Sigmoid colon (tissue), 7 donors: ENCODE measurements around the gene NRDE2. TPM values are rescaled to one million over a fixed set of nuclear protein-coding genes. Genes with fewer than 3 reads are reported as not detected.

Source experiments
- DNase-seq: peaks from one replicate; pipeline ENCODE4 v3.0.0-alpha.2; 2019
- H3K27ac ChIP-seq, 4 donors: fragments of 200-600 bp; sonication (generic); one replicate each; pipeline ENCODE4 v1.5.1; 2016 to 2019; ENCODE audit warnings: mild to moderate bottlenecking in 1 of 4
- H3K27me3 ChIP-seq, 3 donors: fragments of 200-600 bp; sonication (generic); one replicate each; pipeline ENCODE4 v1.5.1; 2019; ENCODE audit warnings: mild to moderate bottlenecking in 1 of 3
- H3K36me3 ChIP-seq, 4 donors: fragments of 200-600 bp; sonication (generic); one replicate each; pipeline ENCODE4 v1.5.1; 2016 to 2019
- H3K4me1 ChIP-seq, 4 donors: fragments of 200-600 bp; sonication (generic); one replicate each; pipeline ENCODE4 v1.5.1; 2017 to 2019
- H3K4me3 ChIP-seq, 4 donors: fragments of 200-600 bp; sonication (generic); one replicate each; pipeline ENCODE4 v1.5.1; 2017 to 2019; ENCODE audit warnings: mild to moderate bottlenecking in 2 of 4, moderate library complexity in 1 of 4
- H3K9me3 ChIP-seq, 4 donors: fragments of 200-600 bp in 3 of 4; sonication (generic) in 3 of 4; one replicate each; pipeline versions ENCODE4 v1.5.1 to v1.6.1; 2013 to 2019
- EP300 ChIP-seq, 4 donors: sonication (generic); formaldehyde crosslinking; IDR thresholded peaks; one replicate each; pipeline ENCODE4 v1.6.1; 2017; ENCODE audit warnings: antibody characterized with exemption in 4 of 4
- POLR2A ChIP-seq, 2 donors: fragments of 450-650 bp; IDR thresholded peaks; one replicate each; pipeline ENCODE4 v1.6.1; 2016; ENCODE audit warnings: antibody characterized with exemption in 2 of 2, mild to moderate bottlenecking in 2 of 2, moderate library complexity in 2 of 2
- POLR2AphosphoS5 ChIP-seq, 4 donors: sonication (generic); formaldehyde crosslinking; IDR thresholded peaks; one replicate each; pipeline ENCODE4 v1.6.1; 2017; ENCODE audit warnings: antibody characterized with exemption in 4 of 4
- WGBS, 2 donors: extraction: QIAGEN DNeasy Blood & Tissue Kit; methylation state at CpG; one replicate each; pipeline ENCODE4 v1.1.7; 2013; 5-methylcytosine and 5-hydroxymethylcytosine counted together
- intact Hi-C: fragments of 100-400 bp; cut with DNase I; formaldehyde crosslinking; loops from one replicate; pipeline ENCODE4 v1.15.1; 2023
- polyA plus RNA-seq, 3 donors: library from polyadenylated mRNA; stranded (reverse); fragments of 200-250 nt; gene quantifications; one replicate each; pipeline ENCODE4 v1.2.3, GENCODE V29; 2013
- total RNA-seq, 4 donors: library from RNA; depleted of rRNA; stranded (reverse); fragments of >200 nt; gene quantifications; one replicate each; pipeline ENCODE4 v1.1.0, GENCODE V29; 2016
- TF ChIP-seq, protein P1 (sequence below), 4 experiments: fragments of 450-650 bp in 3 of 4; fragments of 200-600 bp in 1 of 4; IDR thresholded peaks; one replicate each; pipeline ENCODE4 v1.5.1; 2016 to 2019; ENCODE audit warnings: antibody characterized with exemption in 4 of 4, mild to moderate bottlenecking in 3 of 4, moderate library complexity in 2 of 4
- donor health status: healthy with polysubstance abuse.
- donor health status: Bipolar disorder and iron deficiency.
- donor health status: healthy.

Gene NRDE2
- total and polyA plus RNA-seq, 7 donors = 4.8 to 25.2 (median 12.5) TPM

GRCh38 chr14:90375934-90376333 lies 44.2 kb upstream of the NRDE2 start:
- H3K4me1 ChIP-seq = peaks cover 0 to 9% (median 3%) of the 10 kb centered on the region in 4 donors
- H3K27me3 ChIP-seq = no peaks in the 10 kb centered on the region
- H3K36me3 ChIP-seq = no peaks in the 10 kb centered on the region
- TF ChIP-seq POLR2AphosphoS5 (IDR thresholded peaks at IDR 0.05) (no peak), POLR2A (IDR thresholded peaks at IDR 0.05) (no peak), EP300 (IDR thresholded peaks at IDR 0.05) (no peak)
- TF ChIP-seq, protein P1, sequence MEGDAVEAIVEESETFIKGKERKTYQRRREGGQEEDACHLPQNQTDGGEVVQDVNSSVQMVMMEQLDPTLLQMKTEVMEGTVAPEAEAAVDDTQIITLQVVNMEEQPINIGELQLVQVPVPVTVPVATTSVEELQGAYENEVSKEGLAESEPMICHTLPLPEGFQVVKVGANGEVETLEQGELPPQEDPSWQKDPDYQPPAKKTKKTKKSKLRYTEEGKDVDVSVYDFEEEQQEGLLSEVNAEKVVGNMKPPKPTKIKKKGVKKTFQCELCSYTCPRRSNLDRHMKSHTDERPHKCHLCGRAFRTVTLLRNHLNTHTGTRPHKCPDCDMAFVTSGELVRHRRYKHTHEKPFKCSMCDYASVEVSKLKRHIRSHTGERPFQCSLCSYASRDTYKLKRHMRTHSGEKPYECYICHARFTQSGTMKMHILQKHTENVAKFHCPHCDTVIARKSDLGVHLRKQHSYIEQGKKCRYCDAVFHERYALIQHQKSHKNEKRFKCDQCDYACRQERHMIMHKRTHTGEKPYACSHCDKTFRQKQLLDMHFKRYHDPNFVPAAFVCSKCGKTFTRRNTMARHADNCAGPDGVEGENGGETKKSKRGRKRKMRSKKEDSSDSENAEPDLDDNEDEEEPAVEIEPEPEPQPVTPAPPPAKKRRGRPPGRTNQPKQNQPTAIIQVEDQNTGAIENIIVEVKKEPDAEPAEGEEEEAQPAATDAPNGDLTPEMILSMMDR (IDR thresholded peaks at IDR 0.05) = no peak
- DNase-seq = no peak
- no peaks in the 10 kb centered on the region for H3K9me3 ChIP-seq
- no peak overlapping the region for H3K27ac ChIP-seq
- intact Hi-C loops = no loop called here
- WGBS, 2 donors = 65 to 79% methylated on average over 4 of the region's 4 CpGs
- no peak overlapping the region for H3K4me3 ChIP-seq

- 96 to 98% methylated on average over 4 of the region's 4 CpGs for WGBS, 2 donors
- TF ChIP-seq, protein P1 (IDR thresholded peaks at IDR 0.05) = no peak
- TF ChIP-seq POLR2A (IDR thresholded peaks at IDR 0.05) (no peak), EP300 (IDR thresholded peaks at IDR 0.05) (no peak), POLR2AphosphoS5 (IDR thresholded peaks at IDR 0.05) (no peak)
- no peak for DNase-seq
- intact Hi-C loops = no loop called here
- H3K4me1 ChIP-seq = no peaks in the 10 kb centered on the region
- H3K27ac ChIP-seq = no peak overlapping the region
- no peak overlapping the region for H3K4me3 ChIP-seq
- H3K27me3 ChIP-seq = no peaks in the 10 kb centered on the region
- H3K36me3 ChIP-seq = no peaks in the 10 kb centered on the region
- H3K9me3 ChIP-seq = no peaks in the 10 kb centered on the region
Observed at GRCh38 chr14:90374813-90375212, 43.1 kb upstream of the NRDE2 start.

DNA sequence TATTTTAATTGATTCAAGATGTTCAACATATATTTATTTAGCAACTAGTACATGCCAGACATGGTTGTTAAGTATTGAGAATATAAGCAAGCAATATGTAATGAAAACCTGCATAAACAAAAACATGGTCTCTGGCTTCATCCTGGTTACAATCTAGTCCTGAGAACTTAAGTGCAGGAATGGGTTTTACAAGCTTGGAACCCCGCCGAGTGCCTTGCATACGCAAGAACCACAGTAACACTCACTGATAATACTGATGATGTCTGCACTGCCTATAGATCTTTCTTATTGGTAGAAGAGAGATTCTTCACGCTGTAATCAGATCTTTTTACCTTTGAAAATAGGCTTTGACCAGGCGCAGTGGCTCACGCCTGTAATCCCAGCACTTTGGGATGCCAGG lies 42.1 kb upstream of the NRDE2 start:
- TF ChIP-seq POLR2AphosphoS5 (IDR thresholded peaks at IDR 0.05) (no peak), POLR2A (IDR thresholded peaks at IDR 0.05) (no peak), EP300 (IDR thresholded peaks at IDR 0.05) (no peak)
- TF ChIP-seq, protein P1 (IDR thresholded peaks at IDR 0.05) = no peak
- intact Hi-C loops = no loop called here
- no peaks in the 10 kb centered on the region for H3K36me3 ChIP-seq
- no peak for DNase-seq
- H3K4me1 ChIP-seq = no peaks in the 10 kb centered on the region
- no peak overlapping the region for H3K27ac ChIP-seq
- H3K4me3 ChIP-seq = no peak overlapping the region
- WGBS, 2 donors = 69 to 92% methylated on average over 6 of the region's 6 CpGs
- H3K27me3 ChIP-seq = no peaks in the 10 kb centered on the region
- no peaks in the 10 kb centered on the region for H3K9me3 ChIP-seq

DNA sequence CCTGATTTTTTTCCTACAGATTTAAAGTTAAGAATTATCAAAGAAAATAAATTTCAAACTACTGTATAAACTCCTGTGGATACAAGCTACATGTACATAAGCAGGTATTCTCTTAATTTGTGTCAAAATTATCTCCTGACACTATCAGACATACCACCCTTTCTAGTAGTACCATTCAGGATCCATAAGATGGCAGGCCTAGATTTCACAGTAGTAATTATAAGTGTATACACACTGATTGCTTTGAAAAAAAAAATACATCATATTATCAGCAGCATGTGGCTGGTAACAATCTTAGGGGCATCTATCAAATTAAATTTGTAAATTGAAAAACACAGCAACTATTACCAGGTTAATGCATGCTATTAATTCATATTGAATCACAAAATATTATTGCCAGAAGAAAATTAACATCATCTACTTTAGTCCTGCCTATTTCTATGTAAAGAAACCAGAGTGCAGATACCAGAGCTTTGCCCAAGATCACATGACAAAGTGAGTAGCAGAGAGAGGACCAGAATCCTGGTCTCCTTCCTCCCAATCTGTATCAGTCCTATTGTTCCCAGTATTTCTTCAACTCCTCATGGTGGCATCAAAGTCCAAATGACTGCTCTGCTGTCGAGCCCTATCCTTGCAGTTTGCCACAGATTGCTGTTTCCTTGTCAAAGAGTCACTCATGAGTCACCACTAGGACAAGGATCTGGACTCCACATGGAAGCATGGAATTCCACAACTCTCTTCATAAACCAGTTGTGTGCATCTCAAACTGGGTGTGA lies 37.4 kb upstream of the NRDE2 start:
- Histone ChIP-seq H3K4me3 (no peak overlapping the region), H3K27me3 (no peaks in the 10 kb centered on the region), H3K9me3 (no peaks in the 10 kb centered on the region), H3K4me1 (no peaks in the 10 kb centered on the region), H3K27ac (no peak overlapping the region), H3K36me3 (no peaks in the 10 kb centered on the region)
- TF ChIP-seq POLR2AphosphoS5 (IDR thresholded peaks at IDR 0.05) (no peak), EP300 (IDR thresholded peaks at IDR 0.05) (no peak), POLR2A (IDR thresholded peaks at IDR 0.05) (no peak)
- TF ChIP-seq, protein P1 (IDR thresholded peaks at IDR 0.05) = no peak
- 14 to 62% methylated on average over 1 of the region's 1 CpG for WGBS, 2 donors
- intact Hi-C loops = no loop called here
- no peak for DNase-seq

GRCh38 chr14:90362558-90362896 lies 30.8 kb upstream of the NRDE2 start:
- TF ChIP-seq, protein P1 (IDR thresholded peaks at IDR 0.05) = no peak
- no peak for TF ChIP-seq POLR2A (IDR thresholded peaks at IDR 0.05)
- TF ChIP-seq EP300 (IDR thresholded peaks at IDR 0.05) = no peak
- TF ChIP-seq POLR2AphosphoS5 (IDR thresholded peaks at IDR 0.05) = no peak
- no peaks in the 10 kb centered on the region for H3K4me1 ChIP-seq
- no peak overlapping the region for H3K27ac ChIP-seq
- H3K9me3 ChIP-seq = no peaks in the 10 kb centered on the region
- H3K4me3 ChIP-seq = no peak overlapping the region
- no peaks in the 10 kb centered on the region for H3K27me3 ChIP-seq
- H3K36me3 ChIP-seq = no peaks in the 10 kb centered on the region
- intact Hi-C loops = no loop called here
- 86 to 87% methylated on average over 4 of the region's 4 CpGs for WGBS, 2 donors
- no peak for DNase-seq
